DMS 273 (cell line): ENCODE measurements around the gene SCAMP4.

Source experiments
- DNase-seq: peaks from one replicate; lab custom pipeline; 2025; ENCODE audit not compliant: unreplicated experiment; lab: John Stamatoyannopoulos, UW

Gene SCAMP4

GRCh38 chr19:1905110-1905862 lies at the start of gene SCAMP4, which contains the start of gene ADAT3:
TSS of gene SCAMP4 (plus strand) at chr19:1905399. CDS start at chr19:1915020, 9,621 bp downstream.
TSS of gene ADAT3 (plus strand) at chr19:1905399. CDS start at chr19:1912048, 6,649 bp downstream.
- DNase-seq: peak; percentile 99

GRCh38 chr19:1855828-1856255 lies 49.4 kb upstream of the SCAMP4 start:
- DNase-seq: peak; percentile 87

- peak; percentile 86 for DNase-seq
Observed at GRCh38 chr19:1856345-1856697, 48.9 kb upstream of the SCAMP4 start.

- DNase-seq: peak; percentile 85
Observed at GRCh38 chr19:1856698-1857603, 48.2 kb upstream of the SCAMP4 start.

GRCh38 chr19:1857648-1858326 lies 47.4 kb upstream of the SCAMP4 start:
- peak; percentile 73 for DNase-seq

- peak; percentile 52 for DNase-seq
Observed at GRCh38 chr19:1858412-1859081, 46.7 kb upstream of the SCAMP4 start.

- peak; percentile 58 for DNase-seq
Observed at GRCh38 chr19:1859331-1859781, 45.8 kb upstream of the SCAMP4 start.

- peak; percentile 84 for DNase-seq
Observed at GRCh38 chr19:1860042-1860775, 45.0 kb upstream of the SCAMP4 start.

- peak; percentile 59 for DNase-seq
Observed at GRCh38 chr19:1860821-1861598, 44.2 kb upstream of the SCAMP4 start.

GRCh38 chr19:1861599-1862031 lies 43.6 kb upstream of the SCAMP4 start:
- DNase-seq: peak; percentile 49

- no peak for DNase-seq
Observed at GRCh38 chr19:1862068-1862423, 43.2 kb upstream of the SCAMP4 start.

- DNase-seq: peak; percentile 82
Observed at GRCh38 chr19:1862424-1863327, 42.5 kb upstream of the SCAMP4 start.

GRCh38 chr19:1863328-1863637 lies 41.9 kb upstream of the SCAMP4 start, which contains the start of gene KLF16:
TSS of gene KLF16 (minus strand) at chr19:1863579. CDS start at chr19:1863497, 82 bp downstream.
- DNase-seq: no peak

- peak; percentile 99 for DNase-seq
Observed at GRCh38 chr19:1863638-1864479, 41.3 kb upstream of the SCAMP4 start.

- peak; percentile 88 for DNase-seq
Observed at GRCh38 chr19:1864480-1865171, 40.6 kb upstream of the SCAMP4 start.

GRCh38 chr19:1865172-1866010 lies 39.8 kb upstream of the SCAMP4 start:
- DNase-seq: no peak
